NT2/D1 (cell line): Measurements from ENCODE around the gene SOAT2.

Experiments used
- SUZ12 ChIP-seq: IDR thresholded peaks from 2 replicates; pipeline ENCODE4 v1.6.1; 2011; ENCODE audit not compliant: insufficient read length, insufficient read depth; ENCODE audit errors: extremely low read depth
- YY1 ChIP-seq: IDR thresholded peaks from 2 replicates; pipeline ENCODE4 v1.6.1; 2011; ENCODE audit not compliant: insufficient read length, insufficient read depth
- ZNF274 ChIP-seq: IDR thresholded peaks from 2 replicates; pipeline ENCODE4 v1.6.1; 2011; ENCODE audit warnings: mild to moderate bottlenecking, low read depth, low read length

GRCh38 chr12:53067993-53068770, 35.1 kb upstream of the SOAT2 start:
- no peak for TF ChIP-seq ZNF274
- no peak for TF ChIP-seq SUZ12
- no peak for TF ChIP-seq YY1
